Measurements from ENCODE around the gene CYP27C1.
"Not testable (repeated sequence)": the region's sequence is repeated elsewhere in the genome, so short reads cannot be mapped to it uniquely, and the experiment has no call there.

DNA sequence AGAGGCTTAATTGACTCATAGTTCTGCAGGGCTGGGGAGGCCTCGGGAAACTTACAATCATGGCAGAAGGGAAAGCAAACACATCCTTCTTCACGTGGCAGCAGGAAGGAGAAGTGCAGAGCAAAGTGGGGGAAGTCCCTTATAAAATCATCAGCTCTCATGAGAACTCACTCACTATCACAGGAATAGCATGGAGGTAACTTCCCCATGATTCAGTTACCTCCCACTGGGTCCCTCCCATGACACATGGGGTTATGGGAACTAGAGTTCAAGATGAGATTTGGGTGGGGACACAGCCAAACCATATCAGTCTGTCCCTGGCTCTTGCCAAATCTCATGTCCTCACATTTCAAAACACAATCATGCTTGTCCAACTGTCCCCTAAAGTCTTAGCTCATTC is 21.1 kb upstream of the CYP27C1 start:
- TF ChIP-seq CBX2 (IDR thresholded peaks at IDR 0.05; ENCODE audit: borderline replicate concordance, low read depth); E2F6 (IDR thresholded peaks at IDR 0.05; ENCODE audit: borderline replicate concordance, low read depth); POLR2AphosphoS2 (conservative IDR thresholded peaks at IDR 0.05; ENCODE audit: low read length); POLR2A (IDR thresholded peaks at IDR 0.05; ENCODE audit: low read length); MAZ (IDR thresholded peaks at IDR 0.05; ENCODE audit: borderline replicate concordance, low read depth, low read length): not testable (repeated sequence)
- TF ChIP-seq, protein P1, sequence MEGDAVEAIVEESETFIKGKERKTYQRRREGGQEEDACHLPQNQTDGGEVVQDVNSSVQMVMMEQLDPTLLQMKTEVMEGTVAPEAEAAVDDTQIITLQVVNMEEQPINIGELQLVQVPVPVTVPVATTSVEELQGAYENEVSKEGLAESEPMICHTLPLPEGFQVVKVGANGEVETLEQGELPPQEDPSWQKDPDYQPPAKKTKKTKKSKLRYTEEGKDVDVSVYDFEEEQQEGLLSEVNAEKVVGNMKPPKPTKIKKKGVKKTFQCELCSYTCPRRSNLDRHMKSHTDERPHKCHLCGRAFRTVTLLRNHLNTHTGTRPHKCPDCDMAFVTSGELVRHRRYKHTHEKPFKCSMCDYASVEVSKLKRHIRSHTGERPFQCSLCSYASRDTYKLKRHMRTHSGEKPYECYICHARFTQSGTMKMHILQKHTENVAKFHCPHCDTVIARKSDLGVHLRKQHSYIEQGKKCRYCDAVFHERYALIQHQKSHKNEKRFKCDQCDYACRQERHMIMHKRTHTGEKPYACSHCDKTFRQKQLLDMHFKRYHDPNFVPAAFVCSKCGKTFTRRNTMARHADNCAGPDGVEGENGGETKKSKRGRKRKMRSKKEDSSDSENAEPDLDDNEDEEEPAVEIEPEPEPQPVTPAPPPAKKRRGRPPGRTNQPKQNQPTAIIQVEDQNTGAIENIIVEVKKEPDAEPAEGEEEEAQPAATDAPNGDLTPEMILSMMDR (IDR thresholded peaks at IDR 0.05), result not testable (repeated sequence)
- TF ChIP-seq, protein P2, sequence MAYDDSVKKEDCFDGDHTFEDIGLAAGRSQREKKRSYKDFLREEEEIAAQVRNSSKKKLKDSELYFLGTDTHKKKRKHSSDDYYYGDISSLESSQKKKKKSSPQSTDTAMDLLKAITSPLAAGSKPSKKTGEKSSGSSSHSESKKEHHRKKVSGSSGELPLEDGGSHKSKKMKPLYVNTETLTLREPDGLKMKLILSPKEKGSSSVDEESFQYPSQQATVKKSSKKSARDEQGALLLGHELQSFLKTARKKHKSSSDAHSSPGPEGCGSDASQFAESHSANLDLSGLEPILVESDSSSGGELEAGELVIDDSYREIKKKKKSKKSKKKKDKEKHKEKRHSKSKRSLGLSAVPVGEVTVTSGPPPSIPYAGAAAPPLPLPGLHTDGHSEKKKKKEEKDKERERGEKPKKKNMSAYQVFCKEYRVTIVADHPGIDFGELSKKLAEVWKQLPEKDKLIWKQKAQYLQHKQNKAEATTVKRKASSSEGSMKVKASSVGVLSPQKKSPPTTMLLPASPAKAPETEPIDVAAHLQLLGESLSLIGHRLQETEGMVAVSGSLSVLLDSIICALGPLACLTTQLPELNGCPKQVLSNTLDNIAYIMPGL (CRISPR knock-in tag; IDR thresholded peaks at IDR 0.05; ENCODE audit: borderline replicate concordance), result not testable (repeated sequence)
